HG03439 (cell line): Measurements from ENCODE around the gene HABP2.

Experiments used
- ATAC-seq: cut with Tn5 transposase; IDR thresholded peaks from one replicate; pipeline ENCODE4 v1.9.1; 2021; ENCODE audit warnings: mild to moderate bottlenecking, moderate library complexity; ENCODE audit not compliant: unreplicated experiment

Gene HABP2

GRCh38 chr10:113555751-113556150, 2.9 kb downstream of the HABP2 start:
- ATAC-seq, result no peak

- ATAC-seq, result no peak
Measured at GRCh38 chr10:113557424-113557862, 4.6 kb downstream of the HABP2 start.

GRCh38 chr10:113557903-113558321, 5.1 kb downstream of the HABP2 start:
- no peak for ATAC-seq

- ATAC-seq, result no peak
Measured at GRCh38 chr10:113560071-113560470, 7.2 kb downstream of the HABP2 start.

GRCh38 chr10:113561214-113561613, 8.4 kb downstream of the HABP2 start:
- no peak for ATAC-seq

GRCh38 chr10:113562069-113562468, 9.2 kb downstream of the HABP2 start:
- no peak for ATAC-seq

GRCh38 chr10:113562704-113563103, 9.9 kb downstream of the HABP2 start:
- ATAC-seq, result no peak

- peak; percentile 93 for ATAC-seq
Measured at GRCh38 chr10:113563306-113564088, 10.6 kb downstream of the HABP2 start.

- no peak for ATAC-seq
Measured at GRCh38 chr10:113565364-113565763, 12.5 kb downstream of the HABP2 start.

- ATAC-seq, result no peak
Measured at GRCh38 chr10:113566888-113567287, 14.0 kb downstream of the HABP2 start.

GRCh38 chr10:113569576-113569975, 16.7 kb downstream of the HABP2 start:
- ATAC-seq, result no peak

GRCh38 chr10:113572520-113573290, 19.9 kb downstream of the HABP2 start:
- no peak for ATAC-seq

GRCh38 chr10:113573368-113573767, 20.5 kb downstream of the HABP2 start:
- ATAC-seq, result no peak

- ATAC-seq, result no peak
Measured at GRCh38 chr10:113576852-113577251, 24.0 kb downstream of the HABP2 start.

GRCh38 chr10:113578773-113579172, 25.9 kb downstream of the HABP2 start:
- ATAC-seq, result no peak

GRCh38 chr10:113581092-113581491, 28.2 kb downstream of the HABP2 start:
- no peak for ATAC-seq

- no peak for ATAC-seq
Measured at GRCh38 chr10:113583571-113583970, 30.7 kb downstream of the HABP2 start.

GRCh38 chr10:113585949-113586348, 33.1 kb downstream of the HABP2 start:
- peak; percentile 53 for ATAC-seq

- no peak for ATAC-seq
Measured at GRCh38 chr10:113589201-113589770, 36.4 kb downstream of the HABP2 start.

GRCh38 chr10:113590581-113590980, 37.7 kb downstream of the HABP2 start:
- no peak for ATAC-seq

- ATAC-seq, result no peak
Measured at GRCh38 chr10:113592380-113592779, 39.5 kb downstream of the HABP2 start.

- no peak for ATAC-seq
Measured at GRCh38 chr10:113594652-113595051, 41.8 kb downstream of the HABP2 start.
